HG02642 (cell line): Measurements from ENCODE around the gene WDR89.
"Not testable (repeated sequence)": the region's sequence is repeated elsewhere in the genome, so short reads cannot be mapped to it uniquely, and the experiment has no call there.

ENCODE experiments used
- ATAC-seq: cut with Tn5 transposase; IDR thresholded peaks from one replicate; pipeline ENCODE4 v1.9.1; 2021; ENCODE audit warnings: mild to moderate bottlenecking; ENCODE audit not compliant: unreplicated experiment, poor library complexity

Gene WDR89

DNA sequence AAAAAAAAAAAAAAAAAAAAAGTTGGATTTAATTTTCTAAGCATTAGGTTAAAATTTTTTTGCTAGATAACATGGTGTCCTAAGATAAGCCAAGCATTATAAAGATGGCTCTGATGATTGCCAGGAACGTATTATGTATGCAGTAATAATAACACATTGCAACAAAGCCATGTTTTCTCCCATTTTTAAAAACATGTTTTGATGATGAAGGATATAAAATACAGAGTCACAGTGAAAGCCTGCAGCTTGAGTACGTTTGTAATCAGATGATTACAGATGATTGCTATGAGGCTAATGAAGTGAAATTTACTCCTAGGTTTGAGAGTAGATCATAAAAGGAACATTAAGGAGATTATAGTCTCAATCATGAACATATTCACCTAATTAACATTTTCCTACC, 13.3 kb upstream of the WDR89 start:
- no peak for ATAC-seq

GRCh38 chr14:63654346-63654745, 12.7 kb upstream of the WDR89 start:
- no peak for ATAC-seq

DNA sequence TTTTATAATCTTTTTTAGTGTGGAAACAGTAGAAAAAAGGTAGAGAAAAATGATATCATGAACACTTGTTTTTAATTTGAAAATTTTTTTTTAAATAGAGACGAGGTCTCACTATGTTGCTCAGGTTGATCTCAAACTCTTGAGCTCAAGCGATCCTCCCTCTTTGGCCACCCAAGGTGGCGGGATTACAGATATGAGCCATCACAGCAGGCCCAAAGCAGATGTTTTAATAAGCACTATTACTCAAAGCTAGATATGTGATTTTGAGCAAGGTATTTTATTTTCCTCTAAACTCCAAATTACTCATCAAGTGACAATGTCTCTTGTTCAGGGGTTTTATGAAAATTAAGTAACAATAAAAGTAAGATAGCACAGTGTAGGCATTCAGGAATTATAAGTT, 10.7 kb upstream of the WDR89 start:
- ATAC-seq, result no peak

DNA sequence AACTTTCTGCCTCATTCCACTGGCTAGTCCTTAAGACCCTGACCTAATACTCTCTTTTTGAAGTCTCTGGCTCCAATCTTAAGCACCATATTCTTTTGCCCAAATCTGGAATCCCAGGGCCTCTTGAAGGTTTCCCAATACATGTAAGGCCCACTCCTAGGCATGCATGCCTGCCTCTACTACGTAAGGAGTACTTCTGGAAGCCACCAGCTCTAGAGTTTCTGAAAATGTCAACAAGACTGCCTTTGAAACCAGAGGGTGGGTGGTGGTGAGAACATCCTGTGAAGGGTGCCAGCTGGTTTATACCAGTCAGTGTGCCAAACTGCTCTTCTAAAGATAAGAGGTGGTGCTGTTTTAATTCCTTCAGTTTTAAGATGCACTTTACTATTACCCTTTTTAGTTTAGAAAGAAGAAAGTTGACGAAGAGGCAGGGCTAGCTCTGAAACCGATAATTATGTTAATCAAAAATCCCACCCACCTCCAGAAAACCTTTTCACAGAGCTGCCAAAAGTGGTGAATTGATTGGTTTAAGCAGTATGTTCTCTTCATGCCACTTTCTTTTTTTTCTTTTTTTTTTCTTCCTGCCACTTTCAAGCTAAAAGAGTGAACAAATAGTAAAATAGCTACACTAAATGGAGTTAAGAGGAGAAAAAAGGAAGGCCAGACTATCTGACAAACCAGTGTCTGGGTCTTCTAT, 8.7 kb upstream of the WDR89 start:
- ATAC-seq, result peak; percentile 53

DNA sequence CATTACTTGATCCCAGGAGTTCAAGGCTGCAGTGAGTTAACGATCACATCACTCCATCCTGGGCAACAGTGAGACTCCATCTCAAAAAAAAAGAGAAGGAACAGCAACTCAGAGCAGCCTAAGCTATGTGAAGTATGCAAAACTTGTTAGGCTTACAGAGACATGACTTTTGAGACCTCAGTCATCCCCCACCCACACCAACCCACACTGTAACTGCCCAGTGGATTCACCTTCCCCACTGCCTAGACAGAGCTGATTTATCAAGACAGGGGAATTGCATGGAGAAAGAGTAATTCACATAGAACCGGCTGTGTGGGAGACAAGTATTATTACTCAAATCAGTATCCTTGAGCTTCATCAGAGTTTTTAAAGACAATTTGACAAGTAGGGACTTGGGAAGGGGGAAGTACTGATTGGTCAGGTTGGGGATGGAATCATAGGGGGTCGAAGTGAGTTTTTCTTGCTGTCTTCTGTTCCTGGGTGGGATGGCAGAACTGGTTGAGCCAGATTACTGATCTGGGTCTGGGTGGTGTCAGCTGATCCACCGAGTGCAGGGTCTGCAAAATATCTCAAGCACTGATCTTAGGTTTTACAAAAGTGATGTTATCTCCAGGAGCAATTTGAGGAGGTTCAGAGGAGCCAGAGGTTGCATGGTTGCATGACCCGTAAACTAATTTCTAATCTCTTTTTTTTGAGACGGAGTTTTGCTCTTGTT, 6.2 kb upstream of the WDR89 start:
- no peak for ATAC-seq

DNA sequence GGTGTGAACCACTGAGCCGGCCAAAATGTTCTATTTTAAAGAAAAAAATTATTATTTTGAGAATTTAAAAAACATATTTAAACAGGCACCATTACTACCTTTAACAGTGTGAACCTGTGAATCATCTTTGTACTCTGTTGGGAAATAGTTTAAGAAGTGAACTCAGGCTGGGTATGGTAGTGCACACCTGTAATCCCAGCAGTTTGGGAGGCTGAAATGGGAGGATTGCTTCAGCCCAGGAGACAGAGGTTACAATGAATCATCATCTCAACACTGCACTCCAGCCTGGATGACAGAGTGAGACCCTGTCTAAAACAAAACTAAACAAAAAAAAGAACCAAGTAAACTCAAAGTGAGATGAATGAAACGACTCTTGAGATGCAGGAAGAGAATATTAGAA, 3.1 kb upstream of the WDR89 start:
- ATAC-seq, result no peak

DNA sequence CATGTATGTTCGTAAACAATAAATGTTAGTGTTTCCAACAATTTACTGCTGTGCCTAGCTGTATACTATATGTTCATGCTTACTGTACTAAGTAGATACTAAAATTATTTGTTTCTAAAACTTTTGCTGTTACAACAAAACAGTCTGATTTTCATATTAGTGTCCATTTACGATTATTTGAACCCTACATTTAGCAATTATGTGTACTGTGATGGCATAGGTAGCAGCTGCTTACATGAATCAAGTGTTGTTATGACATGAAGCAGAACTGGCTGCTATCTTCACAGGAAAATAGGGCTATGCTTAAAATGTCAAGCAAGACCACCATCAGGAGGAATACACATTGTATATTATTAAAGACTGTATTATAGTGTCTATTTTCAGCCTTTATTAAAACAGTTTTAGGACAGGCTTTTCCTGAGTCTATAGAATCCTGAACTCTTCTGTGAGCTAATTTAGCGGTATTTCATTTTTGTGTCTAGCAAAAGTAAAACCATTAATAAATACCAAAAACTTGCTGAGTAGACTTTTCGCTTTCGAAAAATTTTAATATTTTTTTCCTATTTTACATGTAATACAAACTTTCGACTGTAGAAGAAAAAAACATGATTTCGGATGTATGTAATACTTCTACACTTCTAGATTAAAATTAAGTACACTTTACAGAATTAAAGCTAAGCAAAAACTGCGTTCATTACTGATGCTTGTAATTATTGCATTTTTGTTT, 1.1 kb upstream of the WDR89 start:
- ATAC-seq, result no peak

DNA sequence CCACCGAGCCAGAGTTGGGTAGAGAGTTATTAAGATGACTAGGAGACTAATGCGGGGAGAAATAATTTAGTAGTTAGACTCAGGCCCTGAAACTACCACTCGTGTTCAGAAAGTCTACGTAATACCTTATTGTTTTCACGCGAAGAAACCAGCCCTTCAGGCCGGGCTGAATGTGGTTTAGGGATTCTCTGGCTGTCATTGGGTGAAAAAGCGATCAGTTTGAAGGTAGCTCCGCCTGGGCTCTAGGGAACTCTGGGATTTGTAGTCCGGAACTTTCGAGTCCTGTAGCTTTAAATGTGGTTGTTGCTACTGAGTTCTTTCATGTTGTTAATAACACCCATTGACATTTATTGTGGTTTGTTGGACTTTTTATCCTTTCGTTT, 549 bp upstream of the WDR89 start:
- ATAC-seq, result peak; percentile 61

DNA sequence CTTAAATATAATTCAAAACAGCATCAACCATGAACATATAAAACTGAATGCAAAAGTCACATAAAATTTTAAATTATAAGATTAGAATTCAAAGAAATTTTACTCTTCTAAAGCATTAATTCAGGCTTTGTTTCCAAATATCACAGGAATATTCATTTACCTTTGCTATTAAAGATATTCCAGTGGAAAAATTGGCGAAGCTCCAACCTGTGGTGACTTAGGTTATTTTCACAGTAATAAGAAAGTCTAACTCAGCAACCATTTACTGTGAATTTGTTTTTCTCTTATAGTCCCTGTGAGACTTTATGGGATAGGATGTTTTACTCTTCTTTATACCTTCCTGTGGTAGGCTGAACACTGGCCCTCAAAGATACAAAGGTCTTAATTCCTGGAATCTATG, 3.2 kb downstream of the WDR89 start:
- no peak for ATAC-seq

DNA sequence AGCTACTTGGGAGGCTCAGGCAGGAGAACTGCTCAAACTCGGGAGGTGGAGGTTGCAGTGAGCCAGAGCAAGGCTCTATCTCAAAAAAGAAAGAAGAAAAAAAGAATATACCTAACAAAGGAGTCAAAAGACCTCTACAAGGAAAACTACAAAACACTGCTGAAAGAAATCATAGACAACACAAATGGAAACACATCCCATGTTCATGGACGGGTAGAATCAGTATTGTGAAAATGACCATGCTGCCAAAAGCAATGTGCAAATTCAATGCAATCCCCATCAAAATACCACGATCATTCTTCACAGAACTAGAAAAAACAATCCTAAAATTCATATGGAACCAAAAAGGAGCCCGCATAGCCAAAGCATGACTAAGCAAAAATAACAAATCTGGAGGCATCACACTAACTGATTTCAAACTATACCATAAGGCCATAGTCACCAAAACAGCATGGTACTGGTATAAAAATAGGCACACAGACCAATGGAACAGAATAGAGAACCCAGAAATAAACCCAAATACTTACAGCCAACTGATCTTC, 5.5 kb downstream of the WDR89 start:
- ATAC-seq, result not testable (repeated sequence)

GRCh38 chr14:63633801-63634200, 7.9 kb downstream of the WDR89 start:
- no peak for ATAC-seq

- ATAC-seq, result no peak
Observed at GRCh38 chr14:63632932-63633514, 8.6 kb downstream of the WDR89 start.

GRCh38 chr14:63624701-63625100, 17.0 kb downstream of the WDR89 start:
- no peak for ATAC-seq

DNA sequence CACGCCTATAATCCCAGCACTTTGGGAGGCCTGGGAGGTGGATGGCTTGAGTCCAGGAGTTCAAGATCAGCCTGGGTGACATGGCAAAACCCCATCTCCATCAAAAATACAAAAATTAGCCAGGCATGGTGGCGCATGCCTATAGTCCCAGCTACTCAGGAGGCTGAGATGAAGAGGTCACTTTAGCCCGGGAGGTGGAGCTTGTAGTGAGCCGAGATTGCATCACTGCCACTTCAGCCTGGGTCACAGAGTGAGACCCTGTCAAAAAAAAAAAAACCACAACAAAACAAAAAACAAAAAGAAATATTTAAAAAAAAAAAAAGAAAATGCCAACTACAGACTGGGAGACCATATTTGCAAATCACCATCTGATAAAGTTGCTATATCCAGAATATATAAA, 17.5 kb downstream of the WDR89 start:
- ATAC-seq, result no peak

- not testable (repeated sequence) for ATAC-seq
Observed at GRCh38 chr14:63621975-63622374, 19.7 kb downstream of the WDR89 start.

DNA sequence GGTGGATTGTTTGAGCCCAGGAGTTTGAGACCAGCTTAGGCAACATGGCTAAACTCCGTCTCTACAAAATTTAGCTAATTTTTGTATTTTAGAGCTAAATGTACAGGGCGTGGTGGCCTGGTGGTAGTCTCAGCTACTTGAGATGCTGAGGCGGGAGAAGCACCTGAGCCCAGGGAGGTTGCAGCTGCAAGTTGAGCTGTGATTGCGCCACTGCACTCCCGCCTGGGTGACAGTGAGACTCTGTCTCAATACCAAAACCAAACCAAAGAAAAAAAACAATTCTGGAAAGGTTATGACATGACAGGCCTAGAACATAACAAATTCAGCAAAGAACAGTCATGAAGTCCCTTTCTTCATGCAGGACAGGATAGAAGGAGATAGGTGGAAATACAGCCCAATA, 25.7 kb downstream of the WDR89 start:
- no peak for ATAC-seq

DNA sequence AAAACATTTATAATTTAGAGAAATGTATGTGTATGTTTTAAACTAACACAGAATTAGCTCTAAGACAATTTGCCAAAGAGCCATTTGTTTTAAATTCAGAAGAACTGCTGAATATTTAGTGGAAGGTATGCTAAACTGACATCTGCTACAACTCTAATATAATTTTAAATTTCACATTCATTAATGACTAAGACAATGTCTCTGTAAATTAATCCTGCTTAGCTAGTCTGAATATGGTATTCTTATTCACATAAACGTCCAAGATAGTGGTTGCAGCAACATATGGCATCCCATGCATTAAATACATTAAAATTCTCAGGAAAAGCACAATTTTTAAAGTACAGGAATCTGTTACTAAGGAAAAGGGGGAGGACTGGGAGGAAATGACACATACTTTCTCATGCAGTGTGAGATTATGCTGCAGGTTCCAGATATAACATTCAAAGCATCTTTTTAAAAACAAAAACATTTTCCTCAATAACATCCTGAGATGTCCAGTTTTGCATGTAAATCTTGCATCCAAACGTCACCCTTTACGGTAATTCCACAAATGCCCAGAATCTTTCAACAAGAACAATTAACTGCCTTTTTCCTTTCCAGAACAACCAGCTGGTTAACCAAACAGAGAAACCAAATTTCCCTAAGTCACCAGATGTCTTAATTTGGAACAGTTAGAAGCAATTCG, 26.9 kb downstream of the WDR89 start:
- no peak for ATAC-seq

DNA sequence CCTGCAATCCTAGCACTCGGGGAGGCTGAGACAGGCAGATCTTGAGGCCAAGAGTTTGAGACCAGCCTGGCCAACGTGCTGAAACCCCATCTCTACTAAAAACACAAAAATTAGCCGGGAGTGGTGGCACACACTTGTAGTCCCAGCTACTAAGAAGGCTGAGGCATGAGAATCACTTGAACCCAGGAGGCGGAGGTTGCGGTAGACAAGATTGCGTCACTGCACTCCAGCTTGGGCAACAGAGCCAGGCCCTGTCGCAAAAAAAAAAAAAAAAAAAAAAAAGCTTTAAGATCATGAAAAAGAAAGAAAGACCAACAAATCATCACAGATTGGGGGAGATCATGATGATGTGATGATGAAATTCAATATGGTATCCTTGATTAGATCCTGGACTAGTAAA, 30.6 kb downstream of the WDR89 start:
- no peak for ATAC-seq

DNA sequence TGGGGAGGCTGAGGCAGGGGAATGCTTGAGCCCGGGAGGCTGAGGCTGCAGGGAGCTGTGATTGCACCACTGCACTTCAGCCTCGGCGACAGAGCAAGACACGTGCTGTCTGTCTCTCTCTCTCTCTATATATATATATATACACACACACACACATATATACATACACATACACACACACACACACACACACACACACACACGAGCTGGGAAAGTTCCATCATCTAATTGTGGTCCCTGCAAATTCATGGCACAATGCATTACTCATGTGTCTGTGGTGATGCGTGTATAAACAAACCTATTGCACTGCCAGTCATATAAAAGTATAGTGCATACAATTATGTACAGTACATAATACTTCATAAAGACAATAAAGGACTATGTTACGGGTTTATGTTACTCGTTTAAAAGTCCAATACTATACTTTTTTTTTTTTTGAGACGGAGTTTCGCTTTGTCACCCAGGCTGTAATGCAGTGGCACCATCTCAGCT, 36.6 kb downstream of the WDR89 start:
- ATAC-seq, result no peak

DNA sequence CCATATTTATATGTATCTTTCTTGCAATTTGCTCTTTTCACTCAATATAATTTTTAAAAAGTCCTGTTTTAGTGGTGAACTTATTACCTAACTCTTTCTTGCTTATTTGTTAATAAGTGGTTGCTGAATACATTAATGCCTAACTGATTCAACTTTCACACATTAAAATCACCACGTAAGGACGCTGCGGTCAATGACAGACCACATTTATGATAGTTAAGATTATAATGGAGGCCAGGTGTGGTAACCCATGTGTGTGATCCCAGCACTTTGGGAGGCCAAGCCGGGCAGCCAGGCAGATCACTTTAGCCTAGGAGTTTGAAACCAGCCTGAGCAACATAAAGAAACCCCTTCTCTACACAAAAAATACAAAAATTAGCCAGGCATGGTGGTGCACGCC, 37.0 kb downstream of the WDR89 start:
- no peak for ATAC-seq
